ENCODE results near the gene PCDHGA8. TPM values are rescaled to one million over a fixed set of nuclear protein-coding genes. Genes with fewer than 3 reads are reported as not detected.
"Not testable (repeated sequence)": the region's sequence is repeated elsewhere in the genome, so short reads cannot be mapped to it uniquely, and the experiment has no call there.

Gene PCDHGA8
- 9.1 TPM for total RNA-seq
- 0.25 TPM for polyA plus RNA-seq

DNA sequence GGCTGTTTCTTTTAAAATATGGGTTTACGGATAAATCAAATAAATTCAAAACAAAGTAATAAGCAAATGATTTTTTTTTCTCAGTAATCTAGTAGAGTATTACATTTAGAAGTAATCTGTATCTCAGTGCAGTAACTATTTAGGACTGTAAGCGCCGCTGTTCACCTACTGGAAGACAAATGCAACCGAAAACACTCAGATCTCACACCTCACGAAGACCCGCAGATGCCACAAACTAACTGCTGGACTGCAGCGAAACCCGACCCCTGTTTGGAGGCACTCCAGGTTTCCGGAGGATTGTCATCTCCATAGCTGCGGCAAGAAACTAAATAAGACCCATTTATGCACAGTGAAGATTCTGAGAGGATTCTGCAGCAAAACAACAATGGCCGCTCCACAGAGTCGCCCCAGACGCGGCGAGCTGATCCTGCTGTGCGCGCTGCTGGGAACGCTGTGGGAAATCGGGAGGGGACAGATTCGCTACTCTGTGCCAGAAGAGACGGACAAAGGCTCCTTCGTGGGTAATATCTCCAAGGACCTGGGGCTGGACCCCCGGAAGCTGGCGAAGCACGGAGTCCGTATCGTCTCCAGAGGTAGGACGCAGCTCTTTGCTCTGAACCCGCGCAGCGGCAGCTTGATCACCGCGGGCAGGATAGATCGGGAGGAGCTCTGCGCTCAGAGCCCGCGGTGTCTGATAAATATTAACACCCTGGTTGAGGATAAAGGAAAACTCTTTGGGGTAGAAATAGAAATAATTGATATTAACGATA lies at the start of gene PCDHGA8:
TSS of gene PCDHGA8 (plus strand) at position 205 of the 770 bp plus-strand sequence. CDS start at position 386, 181 bp downstream.
- Histone ChIP-seq H3K27ac (ENCODE audit: low read depth) (no peak within 1 kb of the TSS), H3K4me3 (ENCODE audit: low read depth, low read length) (no peak within 1 kb of the TSS), H3K36me3 (ENCODE audit: insufficient read depth) (no peaks in the 10 kb centered on the region), H3K4me1 (ENCODE audit: insufficient read depth) (no peaks in the 10 kb centered on the region)
- no peak for DNase-seq (ENCODE audit: extremely low spot score)
- WGBS: 25% methylated on average over 38 of the region's 38 CpGs

DNA sequence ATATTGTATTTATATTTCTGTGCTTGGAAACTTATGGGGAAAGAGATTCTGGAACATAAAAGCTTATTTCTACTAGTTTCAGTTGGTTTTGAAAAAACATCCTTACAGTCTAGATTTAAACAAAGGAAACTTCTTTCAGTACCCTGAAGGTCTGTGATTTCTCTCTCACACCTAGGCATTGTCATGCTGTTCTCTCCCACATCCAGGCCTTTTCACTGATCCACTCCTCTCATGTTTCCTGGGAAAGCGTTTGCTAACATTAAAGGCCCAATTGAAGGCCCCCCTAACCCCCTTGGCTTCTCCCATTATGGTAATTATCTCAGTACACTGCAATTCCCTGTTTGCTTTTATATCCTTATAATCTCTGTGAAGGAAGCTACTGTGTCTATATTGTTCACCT lies 49.7 kb upstream of the PCDHGA8 start:
- Histone ChIP-seq H3K4me3 (ENCODE audit: low read depth, low read length) (no peak overlapping the region), H3K27ac (ENCODE audit: low read depth) (no peak overlapping the region), H3K36me3 (ENCODE audit: insufficient read depth) (no peaks in the 10 kb centered on the region), H3K4me1 (ENCODE audit: insufficient read depth) (no peaks in the 10 kb centered on the region)
- 16% methylated on average over 1 of the region's 1 CpG for WGBS
- DNase-seq (ENCODE audit: extremely low spot score): no peak

DNA sequence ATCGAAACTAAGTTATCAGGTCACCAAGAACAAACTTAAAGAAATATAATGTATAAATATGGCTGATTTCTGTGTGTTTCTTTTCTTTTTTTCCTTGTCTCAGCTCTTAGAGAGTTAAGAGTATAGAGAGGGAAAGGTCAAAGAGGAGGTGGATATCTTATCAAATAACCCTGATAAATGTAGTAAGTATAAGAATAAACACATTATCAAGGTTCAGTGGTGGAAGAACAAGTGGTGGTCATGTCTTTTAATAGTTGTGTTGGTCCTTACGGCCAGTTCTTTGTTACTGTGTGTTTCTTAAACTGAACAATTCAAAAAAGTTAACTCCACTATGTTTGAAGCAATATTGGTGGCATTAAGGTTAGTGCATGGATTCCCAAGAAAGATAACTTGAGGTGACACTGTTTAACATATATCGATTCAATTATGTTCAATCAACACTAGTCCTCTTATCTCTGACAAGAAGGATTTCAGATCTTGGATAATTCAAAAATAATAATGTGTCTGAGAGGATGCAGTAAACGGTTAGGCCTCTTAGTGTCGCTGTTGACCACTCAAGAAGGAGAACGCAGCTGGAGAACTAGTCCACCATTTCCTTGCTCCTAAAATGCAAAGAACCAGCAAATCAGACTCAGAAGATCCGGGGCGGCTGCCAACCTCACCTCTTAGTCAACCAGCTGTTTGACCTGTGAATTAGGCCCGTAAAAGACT lies 49.0 kb upstream of the PCDHGA8 start, which contains the start of gene PCDHGA3:
TSS of gene PCDHGA3 (plus strand) at position 588 of the 711 bp plus-strand sequence. CDS start 205 bp downstream, outside the sequence.
- Histone ChIP-seq H3K36me3 (ENCODE audit: insufficient read depth) (no peaks in the 10 kb centered on the region), H3K4me3 (ENCODE audit: low read depth, low read length) (peak within 1 kb of the TSS; percentile 30), H3K4me1 (ENCODE audit: insufficient read depth) (no peaks in the 10 kb centered on the region), H3K27ac (ENCODE audit: low read depth) (no peak within 1 kb of the TSS)
- WGBS: 25% methylated on average over 9 of the region's 9 CpGs
- no peak for DNase-seq (ENCODE audit: extremely low spot score)

DNA sequence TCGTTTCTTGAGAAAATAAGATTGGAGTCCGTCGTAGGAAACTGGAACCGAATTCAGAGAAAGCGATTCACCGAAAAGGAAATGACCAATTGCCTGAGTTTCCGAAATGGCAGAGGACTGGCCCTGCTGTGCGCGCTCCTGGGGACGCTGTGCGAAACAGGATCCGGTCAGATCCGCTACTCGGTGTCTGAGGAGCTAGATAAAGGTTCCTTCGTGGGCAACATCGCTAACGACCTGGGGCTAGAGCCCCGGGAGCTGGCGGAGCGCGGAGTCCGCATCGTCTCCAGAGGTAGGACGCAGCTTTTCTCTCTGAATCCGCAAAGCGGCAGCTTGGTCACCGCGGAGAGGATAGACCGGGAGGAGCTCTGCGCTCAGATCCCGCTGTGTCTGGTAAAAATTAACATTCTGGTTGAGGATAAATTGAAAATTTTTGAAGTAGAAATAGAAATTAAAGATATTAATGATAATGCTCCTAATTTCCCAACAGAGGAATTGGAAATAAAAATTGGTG lies 48.4 kb upstream of the PCDHGA8 start:
- DNase-seq (ENCODE audit: extremely low spot score): no peak
- no peaks in the 10 kb centered on the region for H3K36me3 ChIP-seq (ENCODE audit: insufficient read depth)
- H3K4me1 ChIP-seq (ENCODE audit: insufficient read depth): no peaks in the 10 kb centered on the region
- no peak overlapping the region for H3K27ac ChIP-seq (ENCODE audit: low read depth)
- 21% methylated on average over 31 of the region's 31 CpGs for WGBS
- peak overlapping the region; percentile 30 for H3K4me3 ChIP-seq (ENCODE audit: low read depth, low read length)

DNA sequence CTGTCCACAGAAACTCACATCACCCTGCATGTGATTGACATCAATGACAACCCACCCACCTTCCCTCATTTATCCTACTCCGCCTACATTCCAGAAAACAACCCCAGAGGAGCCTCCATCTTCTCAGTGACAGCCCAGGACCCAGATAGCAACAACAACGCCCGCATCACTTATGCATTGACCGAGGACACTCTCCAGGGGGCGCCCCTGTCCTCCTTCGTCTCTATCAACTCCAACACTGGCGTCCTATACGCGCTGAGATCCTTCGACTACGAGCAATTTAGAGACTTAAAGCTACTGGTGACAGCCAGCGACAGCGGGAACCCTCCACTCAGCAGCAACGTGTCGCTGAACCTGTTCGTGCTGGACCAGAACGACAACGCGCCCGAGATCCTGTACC lies 47.1 kb upstream of the PCDHGA8 start:
- no peaks in the 10 kb centered on the region for H3K36me3 ChIP-seq (ENCODE audit: insufficient read depth)
- H3K4me3 ChIP-seq (ENCODE audit: low read depth, low read length): no peak overlapping the region
- H3K4me1 ChIP-seq (ENCODE audit: insufficient read depth): no peaks in the 10 kb centered on the region
- no peak for DNase-seq (ENCODE audit: extremely low spot score)
- no peak overlapping the region for H3K27ac ChIP-seq (ENCODE audit: low read depth)
- WGBS: 34% methylated on average over 20 of the region's 20 CpGs

DNA sequence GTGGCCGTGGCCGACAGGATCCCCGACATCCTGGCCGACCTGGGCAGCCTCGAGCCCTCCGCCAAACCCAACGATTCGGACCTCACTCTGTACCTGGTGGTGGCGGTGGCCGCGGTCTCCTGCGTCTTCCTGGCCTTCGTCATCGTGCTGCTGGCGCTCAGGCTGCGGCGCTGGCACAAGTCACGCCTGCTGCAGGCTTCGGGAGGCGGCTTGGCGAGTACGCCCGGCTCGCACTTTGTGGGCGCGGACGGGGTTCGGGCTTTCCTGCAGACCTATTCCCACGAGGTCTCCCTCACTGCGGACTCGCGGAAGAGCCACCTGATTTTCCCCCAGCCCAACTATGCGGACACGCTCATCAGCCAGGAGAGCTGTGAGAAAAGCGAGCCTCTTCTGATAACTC lies 46.4 kb upstream of the PCDHGA8 start:
- 45% methylated on average over 25 of the region's 35 CpGs for WGBS
- H3K27ac ChIP-seq (ENCODE audit: low read depth); H3K4me1 ChIP-seq (ENCODE audit: insufficient read depth); H3K4me3 ChIP-seq (ENCODE audit: low read depth, low read length); H3K36me3 ChIP-seq (ENCODE audit: insufficient read depth); DNase-seq (ENCODE audit: extremely low spot score): not testable (repeated sequence)

DNA sequence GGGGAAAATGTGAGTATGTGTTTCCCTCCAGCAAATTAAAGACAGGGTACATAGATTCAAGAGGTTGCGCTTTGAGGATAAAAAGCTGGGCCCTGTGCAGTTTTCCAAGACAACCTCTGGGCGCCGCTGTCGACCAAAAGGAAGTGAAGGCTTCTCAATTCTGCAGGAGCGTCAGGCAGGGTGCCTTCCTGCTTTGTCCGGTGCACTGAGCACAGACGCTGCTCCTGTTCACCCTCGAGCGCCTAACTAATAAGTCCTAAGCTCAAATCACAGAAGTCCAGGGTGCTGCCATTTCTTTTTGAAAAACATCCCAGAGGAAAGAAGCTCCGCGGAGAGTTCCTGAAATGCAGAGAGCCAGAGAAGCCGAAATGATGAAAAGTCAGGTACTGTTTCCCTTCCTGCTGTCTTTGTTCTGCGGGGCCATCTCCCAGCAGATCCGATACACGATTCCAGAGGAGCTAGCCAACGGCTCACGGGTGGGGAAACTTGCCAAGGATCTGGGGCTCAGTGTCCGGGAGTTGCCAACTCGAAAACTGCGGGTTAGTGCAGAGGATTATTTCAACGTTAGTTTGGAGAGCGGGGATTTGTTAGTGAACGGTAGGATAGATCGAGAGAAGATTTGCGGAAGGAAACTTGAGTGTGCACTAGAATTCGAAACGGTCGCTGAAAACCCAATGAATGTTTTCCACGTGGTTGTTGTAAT lies 42.4 kb upstream of the PCDHGA8 start, which contains the start of gene PCDHGB1:
TSS of gene PCDHGB1 (plus strand) at position 183 of the 703 bp plus-strand sequence. CDS start at position 345, 162 bp downstream.
- Histone ChIP-seq H3K4me3 (ENCODE audit: low read depth, low read length) (no peak within 1 kb of the TSS), H3K36me3 (ENCODE audit: insufficient read depth) (no peaks in the 10 kb centered on the region), H3K27ac (ENCODE audit: low read depth) (no peak within 1 kb of the TSS), H3K4me1 (ENCODE audit: insufficient read depth) (no peaks in the 10 kb centered on the region)
- 26% methylated on average over 29 of the region's 29 CpGs for WGBS
- no peak for DNase-seq (ENCODE audit: extremely low spot score)

DNA sequence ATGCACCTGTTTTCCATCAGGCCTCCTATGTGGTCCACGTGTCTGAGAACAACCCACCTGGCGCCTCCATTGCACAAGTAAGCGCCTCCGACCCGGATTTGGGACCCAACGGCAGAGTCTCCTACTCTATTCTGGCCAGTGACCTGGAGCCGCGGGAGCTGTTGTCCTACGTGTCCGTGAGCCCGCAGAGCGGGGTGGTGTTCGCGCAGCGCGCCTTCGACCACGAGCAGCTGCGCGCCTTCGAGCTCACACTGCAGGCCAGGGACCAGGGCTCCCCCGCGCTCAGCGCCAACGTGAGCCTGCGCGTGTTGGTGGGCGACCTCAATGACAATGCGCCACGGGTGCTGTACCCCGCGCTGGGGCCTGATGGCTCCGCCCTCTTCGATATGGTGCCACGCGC lies 40.8 kb upstream of the PCDHGA8 start:
- DNase-seq (ENCODE audit: extremely low spot score): no peak
- H3K27ac ChIP-seq (ENCODE audit: low read depth): no peak overlapping the region
- no peaks in the 10 kb centered on the region for H3K4me1 ChIP-seq (ENCODE audit: insufficient read depth)
- H3K36me3 ChIP-seq (ENCODE audit: insufficient read depth): no peaks in the 10 kb centered on the region
- 33% methylated on average over 32 of the region's 36 CpGs for WGBS
- H3K4me3 ChIP-seq (ENCODE audit: low read depth, low read length): no peak overlapping the region

DNA sequence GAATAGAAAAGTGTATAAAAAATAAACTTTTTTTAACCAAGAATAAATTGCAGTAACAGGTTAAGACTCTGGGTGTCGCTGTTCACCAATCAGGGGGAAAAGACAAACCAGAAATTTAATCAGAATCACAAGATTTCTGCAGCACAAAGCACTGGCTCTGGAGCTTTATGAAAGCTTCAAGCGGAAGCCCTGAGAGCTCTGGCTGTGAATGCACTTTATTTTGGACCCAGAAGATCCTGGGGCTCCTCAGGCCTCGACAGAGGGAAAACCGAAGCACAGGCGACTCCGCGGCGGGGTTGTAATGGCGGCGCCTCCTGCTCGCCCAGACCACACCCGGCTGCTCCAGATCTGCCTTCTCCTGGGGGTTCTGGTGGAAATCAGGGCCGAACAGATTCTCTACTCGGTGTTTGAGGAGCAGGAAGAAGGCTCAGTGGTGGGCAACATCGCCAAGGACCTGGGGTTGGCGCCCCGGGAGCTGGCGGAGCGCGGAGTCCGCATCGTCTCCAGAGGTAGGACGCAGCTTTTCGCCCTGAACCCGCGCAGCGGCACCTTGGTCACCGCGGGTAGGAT lies 37.4 kb upstream of the PCDHGA8 start, which contains the start of gene PCDHGA4:
TSS of gene PCDHGA4 (plus strand) at position 122 of the 570 bp plus-strand sequence. CDS start at position 209, 87 bp downstream.
- Histone ChIP-seq H3K36me3 (ENCODE audit: insufficient read depth) (no peaks in the 10 kb centered on the region), H3K4me1 (ENCODE audit: insufficient read depth) (no peaks in the 10 kb centered on the region), H3K27ac (ENCODE audit: low read depth) (no peak within 1 kb of the TSS), H3K4me3 (ENCODE audit: low read depth, low read length) (peak within 1 kb of the TSS; percentile 10)
- DNase-seq (ENCODE audit: extremely low spot score): no peak
- 14% methylated on average over 29 of the region's 29 CpGs for whole genome bisulfite sequencing

DNA sequence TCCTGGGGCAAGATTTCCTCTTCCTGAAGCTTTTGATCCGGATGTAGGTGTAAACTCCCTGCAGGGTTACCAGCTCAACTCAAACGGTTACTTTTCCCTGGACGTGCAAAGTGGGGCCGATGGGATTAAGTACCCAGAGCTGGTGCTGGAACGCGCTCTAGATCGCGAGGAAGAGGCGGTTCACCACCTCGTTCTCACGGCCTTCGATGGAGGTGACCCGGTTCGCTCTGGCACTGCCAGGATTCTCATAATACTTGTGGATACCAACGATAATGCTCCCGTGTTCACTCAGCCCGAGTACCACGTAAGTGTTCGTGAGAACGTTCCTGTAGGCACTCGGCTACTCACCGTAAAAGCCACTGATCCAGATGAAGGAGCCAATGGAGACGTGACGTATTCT lies 36.8 kb upstream of the PCDHGA8 start:
- Histone ChIP-seq H3K36me3 (ENCODE audit: insufficient read depth) (no peaks in the 10 kb centered on the region), H3K4me3 (ENCODE audit: low read depth, low read length) (no peak overlapping the region), H3K27ac (ENCODE audit: low read depth) (no peak overlapping the region), H3K4me1 (ENCODE audit: insufficient read depth) (no peaks in the 10 kb centered on the region)
- 49% methylated on average over 24 of the region's 24 CpGs for whole genome bisulfite sequencing
- DNase-seq (ENCODE audit: extremely low spot score): no peak

DNA sequence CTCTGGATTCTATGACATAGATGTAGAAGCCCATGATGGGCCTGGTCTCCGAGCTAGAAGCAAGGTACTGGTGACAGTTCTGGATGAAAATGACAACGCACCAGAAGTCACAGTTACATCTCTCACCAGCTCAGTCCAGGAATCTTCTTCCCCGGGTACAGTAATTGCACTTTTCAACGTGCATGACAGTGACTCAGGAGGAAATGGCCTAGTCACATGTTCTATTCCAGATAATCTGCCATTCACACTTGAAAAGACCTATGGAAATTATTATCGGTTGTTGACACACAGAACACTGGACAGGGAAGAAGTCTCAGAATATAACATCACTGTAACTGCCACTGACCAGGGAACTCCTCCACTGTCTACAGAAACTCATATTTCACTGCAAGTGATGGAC lies 36.3 kb upstream of the PCDHGA8 start:
- Histone ChIP-seq H3K4me3 (ENCODE audit: low read depth, low read length) (no peak overlapping the region), H3K4me1 (ENCODE audit: insufficient read depth) (no peaks in the 10 kb centered on the region), H3K36me3 (ENCODE audit: insufficient read depth) (no peaks in the 10 kb centered on the region), H3K27ac (ENCODE audit: low read depth) (no peak overlapping the region)
- no peak for DNase-seq (ENCODE audit: extremely low spot score)
- 75% methylated on average over 5 of the region's 5 CpGs for WGBS

DNA sequence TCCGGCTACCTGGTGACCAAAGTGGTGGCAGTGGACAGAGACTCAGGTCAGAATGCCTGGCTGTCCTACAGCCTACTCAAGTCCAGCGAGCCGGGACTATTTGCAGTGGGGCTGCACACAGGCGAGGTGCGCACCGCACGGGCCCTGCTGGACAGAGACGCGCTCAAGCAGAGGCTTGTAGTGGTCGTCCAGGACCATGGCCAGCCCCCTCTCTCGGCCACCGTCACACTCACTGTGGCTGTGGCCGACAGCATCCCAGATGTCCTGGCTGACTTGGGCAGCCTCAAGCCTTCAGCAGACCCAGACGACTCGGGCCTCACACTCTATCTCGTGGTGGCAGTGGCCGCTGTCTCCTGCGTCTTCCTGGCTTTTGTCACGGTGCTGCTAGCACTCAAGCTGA lies 35.5 kb upstream of the PCDHGA8 start:
- H3K27ac ChIP-seq (ENCODE audit: low read depth): no peak overlapping the region
- H3K4me3 ChIP-seq (ENCODE audit: low read depth, low read length): no peak overlapping the region
- H3K36me3 ChIP-seq (ENCODE audit: insufficient read depth): no peaks in the 10 kb centered on the region
- WGBS: 49% methylated on average over 19 of the region's 19 CpGs
- DNase-seq (ENCODE audit: extremely low spot score): no peak
- no peaks in the 10 kb centered on the region for H3K4me1 ChIP-seq (ENCODE audit: insufficient read depth)

DNA sequence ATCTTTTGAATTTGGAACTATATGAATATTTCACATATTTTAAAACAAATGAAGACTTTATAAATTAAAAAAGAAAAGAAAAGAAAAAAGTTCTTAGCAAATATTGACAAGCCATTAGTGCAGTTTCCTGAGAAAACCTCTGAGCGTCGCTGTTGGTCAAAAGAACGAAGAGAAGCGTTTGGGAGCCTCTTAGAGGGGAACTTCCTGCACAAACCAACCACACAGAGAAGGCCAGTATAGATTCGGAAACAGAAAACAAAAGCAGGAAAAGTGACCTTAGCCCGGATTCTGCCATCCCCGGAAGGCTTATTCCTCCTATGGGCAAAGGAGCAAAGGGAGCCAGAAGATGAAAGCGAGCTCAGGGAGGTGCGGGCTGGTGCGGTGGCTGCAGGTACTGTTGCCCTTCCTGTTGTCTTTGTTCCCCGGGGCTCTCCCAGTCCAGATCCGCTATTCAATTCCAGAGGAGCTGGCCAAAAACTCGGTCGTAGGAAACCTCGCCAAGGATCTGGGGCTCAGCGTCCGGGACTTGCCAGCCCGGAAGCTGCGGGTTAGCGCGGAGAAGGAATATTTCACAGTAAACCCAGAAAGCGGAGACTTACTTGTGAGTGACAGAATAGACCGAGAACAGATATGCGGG lies 32.5 kb upstream of the PCDHGA8 start, which contains the start of gene PCDHGB2:
TSS of gene PCDHGB2 (plus strand) at position 205 of the 637 bp plus-strand sequence. CDS start at position 347, 142 bp downstream.
- no peak for DNase-seq (ENCODE audit: extremely low spot score)
- WGBS: 19% methylated on average over 24 of the region's 24 CpGs
- Histone ChIP-seq H3K4me1 (ENCODE audit: insufficient read depth) (no peaks in the 10 kb centered on the region), H3K4me3 (ENCODE audit: low read depth, low read length) (peak within 1 kb of the TSS; percentile 1), H3K27ac (ENCODE audit: low read depth) (no peak within 1 kb of the TSS), H3K36me3 (ENCODE audit: insufficient read depth) (no peaks in the 10 kb centered on the region)

All from urinary bladder (tissue), 4 donors.